IMR-90 (cell line): ENCODE data around the gene MYO1D. TPM values are rescaled to one million over a fixed set of nuclear protein-coding genes. Genes with fewer than 3 reads are reported as not detected.

Experiments
- ATAC-seq: fragments of 200-7000 bp; cut with Tn5 transposase; 2 replicates; pipeline ENCODE4 v1.9.1; 2020; ENCODE audit warnings: low read depth, mild to moderate bottlenecking, moderate library complexity
- BruUV-seq: library from RNA; stranded (reverse); fragments of 400-500 nt; replicated peaks from 2 replicates; lab custom pipeline; 2021; lab: Mats Ljungman, UMichigan
- CTCF ChIA-PET: fragments of 300-600 bp; formaldehyde crosslinking; extraction: SDS; loops from one replicate; lab custom pipeline; 2021; ENCODE audit warnings: antibody characterized with exemption; lab: Yijun Ruan, JAX
- POLR2A ChIA-PET: fragments of 300-600 bp; sonication (Branson Sonifier 250); formaldehyde crosslinking; loops from one replicate; lab custom pipeline; 2022; ENCODE audit warnings: antibody characterized with exemption; ENCODE audit not compliant: unreplicated experiment; lab: Charles Lee
- DNase-seq: peaks from one replicate; pipeline ENCODE4 v3.0.0; 2013
- H2AFZ ChIP-seq: replicated peaks from 2 replicates; pipeline ENCODE3; 2013; ENCODE audit warnings: low read length, mild to moderate bottlenecking; ENCODE audit not compliant: poor library complexity
- H2AK5ac ChIP-seq: 2 replicates; pipeline ENCODE4 v1.6.1; 2013; ENCODE audit warnings: low read depth, low read length, inconsistent platforms
- H2AK9ac ChIP-seq: replicated peaks from 2 replicates; pipeline ENCODE3; 2013; ENCODE audit warnings: mild to moderate bottlenecking, low read depth, low read length, moderate library complexity; ENCODE audit not compliant: poor library complexity
- H2BK120ac ChIP-seq: 2 replicates; pipeline ENCODE4 v1.6.1; 2013; ENCODE audit warnings: low read depth, low read length, inconsistent platforms
- H2BK15ac ChIP-seq: 3 replicates; pipeline ENCODE4 v1.6.1; 2013; ENCODE audit warnings: low read depth, low read length, inconsistent platforms
- H2BK20ac ChIP-seq: 2 replicates; pipeline ENCODE4 v1.6.1; 2013; ENCODE audit warnings: low read depth, mild to moderate bottlenecking, inconsistent platforms, low read length, moderate library complexity
- H2BK5ac ChIP-seq: 2 replicates; pipeline ENCODE4 v1.6.1; 2013; ENCODE audit warnings: mild to moderate bottlenecking, low read depth, low read length, inconsistent platforms; ENCODE audit not compliant: poor library complexity, severe bottlenecking
- H3K14ac ChIP-seq: replicated peaks from 2 replicates; pipeline ENCODE4 v1.6.1; 2013; ENCODE audit warnings: low read depth, low read length, inconsistent platforms
- H3K18ac ChIP-seq: 2 replicates; pipeline ENCODE4 v1.6.1; 2013; ENCODE audit warnings: low read depth, low read length, control low read depth
- H3K23ac ChIP-seq: 2 replicates; pipeline ENCODE4 v1.6.1; 2013; ENCODE audit warnings: low read depth, low read length, inconsistent platforms
- H3K27ac ChIP-seq: 2 replicates; pipeline ENCODE4 v1.5.1; 2013; ENCODE audit warnings: mild to moderate bottlenecking, control low read depth, low read length; ENCODE audit not compliant: insufficient read depth
- H3K27me3 ChIP-seq: 2 replicates; pipeline ENCODE4 v1.6.1; 2013; ENCODE audit warnings: low read length; ENCODE audit not compliant: control insufficient read depth, insufficient read depth
- H3K36me3 ChIP-seq: 2 replicates; pipeline ENCODE4 v1.6.1; 2013; ENCODE audit warnings: low read length, mixed read lengths; ENCODE audit not compliant: control insufficient read depth, insufficient read depth
- H3K4ac ChIP-seq: 2 replicates; pipeline ENCODE4 v1.6.1; 2013; ENCODE audit warnings: low read depth, low read length, inconsistent platforms
- H3K4me1 ChIP-seq: 2 replicates; pipeline ENCODE4 v1.6.1; 2013; ENCODE audit warnings: low read length, mixed read lengths; ENCODE audit not compliant: control insufficient read depth, insufficient read depth
- H3K4me2 ChIP-seq: 2 replicates; pipeline ENCODE4 v1.6.1; 2013; ENCODE audit warnings: low read depth, mild to moderate bottlenecking, control low read depth, low read length, moderate library complexity
- H3K4me3 ChIP-seq: 2 replicates; pipeline ENCODE4 v1.5.1; 2013; ENCODE audit warnings: low read depth, mild to moderate bottlenecking, control low read depth, low read length, moderate library complexity; ENCODE audit not compliant: insufficient read depth
- H3K56ac ChIP-seq: 2 replicates; pipeline ENCODE4 v1.6.1; 2013; ENCODE audit warnings: low read length, inconsistent platforms; ENCODE audit not compliant: insufficient read depth; ENCODE audit errors: extremely low read depth
- H3K79me1 ChIP-seq, 2 experiments: 2 replicates each; pipeline ENCODE4 v1.6.1; 2013; ENCODE audit warnings: low read length in 2 of 2, inconsistent platforms in 1 of 2, low read depth in 1 of 2
- H3K9ac ChIP-seq: 2 replicates; pipeline ENCODE4 v1.6.1; 2013; ENCODE audit warnings: low read depth, low read length, control low read depth
- H3K9me1 ChIP-seq: 2 replicates; pipeline ENCODE4 v1.6.1; 2013; ENCODE audit warnings: low read length, inconsistent platforms; ENCODE audit not compliant: insufficient read depth
- H3K9me3 ChIP-seq: 2 replicates; pipeline ENCODE4 v1.6.1; 2013; ENCODE audit warnings: low read length; ENCODE audit not compliant: control insufficient read depth, insufficient read depth
- H4K20me1 ChIP-seq: 2 replicates; pipeline ENCODE4 v1.6.1; 2013; ENCODE audit warnings: low read length, inconsistent platforms; ENCODE audit not compliant: insufficient read depth
- H4K5ac ChIP-seq: 2 replicates; pipeline ENCODE4 v1.6.1; 2013; ENCODE audit warnings: mild to moderate bottlenecking, low read depth, low read length, control low read depth
- H4K8ac ChIP-seq, 2 experiments: 2 replicates each; pipeline ENCODE4 v1.6.1; 2013; ENCODE audit warnings: low read depth in 2 of 2, low read length in 2 of 2, control low read depth in 1 of 2, inconsistent platforms in 1 of 2
- H4K91ac ChIP-seq: 2 replicates; pipeline ENCODE4 v1.6.1; 2013; ENCODE audit warnings: low read depth, low read length, inconsistent platforms; ENCODE audit not compliant: insufficient read depth
- MXI1 ChIP-seq: IDR thresholded peaks from 2 replicates; pipeline ENCODE4 v1.6.1; 2012; ENCODE audit warnings: low read depth, mild to moderate bottlenecking, low read length, moderate library complexity, borderline replicate concordance
- whole genome bisulfite sequencing, 2 experiments: methylation state at CpG; one replicate each; pipeline versions ENCODE4 v1.1.5 to v1.1.7; 2013; ENCODE audit warnings: missing lambda C conversion rate in 2 of 2; ENCODE audit not compliant: insufficient read length in 1 of 2; ENCODE audit errors: extremely low coverage in 2 of 2; 5-methylcytosine and 5-hydroxymethylcytosine counted together
- dilution Hi-C: fragments of 300-500 bp; cut with HindIII; formaldehyde crosslinking; loops from one replicate; pipeline ENCODE4 v1.14.3; 2018; ENCODE audit warnings: low sequenced_read_pairs; ENCODE audit not compliant: unreplicated experiment
- in situ Hi-C: fragments of 300-500 bp; cut with MboI; formaldehyde crosslinking; loops from 3 replicates; pipeline ENCODE4 v1.14.3; 2019; ENCODE audit warnings: low sequenced_read_pairs, inconsistent platforms, mixed read lengths
- intact Hi-C: fragments of 100-400 bp; cut with micrococcal nuclease; formaldehyde crosslinking; loops from 2 replicates; pipeline ENCODE4 v1.10.0; 2022
- polyA plus RNA-seq, 3 experiments: library from polyadenylated mRNA; depleted of rRNA; stranded (reverse); fragments of >200 nt; gene quantifications; 2 replicates each; pipeline ENCODE4 v1.2.3, GENCODE V29; 2012; ENCODE audit warnings: low replicate concordance in 1 of 3
- total RNA-seq: library from RNA; depleted of rRNA; stranded (reverse); fragments of >200 nt; gene quantifications from 2 replicates; pipeline ENCODE4 v1.2.3, GENCODE V29; 2012

Gene MYO1D
- total and polyA plus RNA-seq, 2 of the 4 experiments (the other 2 are of a cell fraction): 0.63 to 0.90 TPM

DNA sequence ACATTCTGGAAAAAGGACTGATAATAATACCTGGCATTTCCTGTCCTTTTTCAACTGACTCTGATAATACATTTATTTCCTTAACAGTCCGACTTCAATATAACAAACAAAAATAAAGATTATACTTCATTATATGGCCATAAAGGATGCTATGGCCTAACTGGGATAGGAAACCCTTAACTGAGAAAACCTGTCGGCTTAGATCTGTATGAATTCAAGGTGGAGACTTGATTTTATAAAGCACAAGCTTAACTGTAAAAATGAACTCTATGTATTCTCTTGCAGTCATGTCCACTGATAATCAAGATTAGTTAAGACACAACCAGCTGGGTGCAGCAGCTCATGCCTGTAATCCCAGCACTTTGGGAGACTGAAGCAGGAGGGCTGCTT lies 102.2 kb downstream of the MYO1D start:
- Histone ChIP-seq H3K27ac (no peak overlapping the region), H3K9me3 (no peaks in the 10 kb centered on the region), H3K23ac (no peak overlapping the region), H3K79me1 (no peaks in the 10 kb centered on the region), H3K36me3 (no peaks in the 10 kb centered on the region), H3K4me2 (no peak overlapping the region), H3K4ac (no peak overlapping the region), H3K27me3 (no peaks in the 10 kb centered on the region), H2BK120ac (no peak overlapping the region), H2AK5ac (no peak overlapping the region), H4K91ac (no peak overlapping the region), H4K20me1 (no peaks in the 10 kb centered on the region), H2AFZ (no peak overlapping the region), H3K9me1 (no peaks in the 10 kb centered on the region), H4K8ac (no peak overlapping the region), H2BK5ac (no peak overlapping the region), H3K4me1 (no peaks in the 10 kb centered on the region), H2BK15ac (no peak overlapping the region), H3K18ac (no peak overlapping the region), H2AK9ac (no peak overlapping the region), H3K14ac (no peak overlapping the region), H4K5ac (no peak overlapping the region), H3K9ac (no peak overlapping the region), H3K56ac (no peak overlapping the region), H2BK20ac (no peak overlapping the region), H3K4me3 (no peak overlapping the region)
- dilution Hi-C loops: no loop called here
- DNase-seq (no peak), ATAC-seq (no peak)
- no CpG with 5 or more reads among the region's 2 CpGs for WGBS, 2 experiments
- in situ Hi-C loops: loop anchor here (25.0 kb wide), 4 partner anchors 112 to 988 kb away; partner anchors contain the start of gene CDK5R1
- intact Hi-C loops: no loop called here
- no TSS peak for BruUV-seq
- POLR2A ChIA-PET: no interaction called here
- CTCF ChIA-PET: no interaction called here
- no peak for TF ChIP-seq MXI1
